GM23338 (cell line): ENCODE measurements around the gene MAN1A2. TPM values are rescaled to one million over a fixed set of nuclear protein-coding genes. Genes with fewer than 3 reads are reported as not detected.

Experiments used
- ATAC-seq: fragments of 200-7000 bp; cut with Tn5 transposase; 3 replicates; pipeline ENCODE4 v1.9.1; 2020
- DNase-seq: peaks from one replicate; pipeline ENCODE4 v3.0.0-alpha.2; 2015; ENCODE audit warnings: low spot score
- H2AFZ ChIP-seq: fragments of 200-600 bp; sonication (generic); 2 replicates; pipeline ENCODE4 v1.8.0; 2016; ENCODE audit warnings: antibody characterized with exemption, mild to moderate bottlenecking, moderate library complexity
- H3F3A ChIP-seq: fragments of 200-600 bp; sonication (generic); replicated peaks from 2 replicates; pipeline ENCODE4 v1.8.0; 2017; ENCODE audit warnings: antibody characterized with exemption, mixed run types, low read depth
- H3K27ac ChIP-seq: fragments of 200-600 bp; sonication (generic); 2 replicates; pipeline ENCODE4 v1.6.1; 2016; ENCODE audit warnings: low read depth
- H3K27me3 ChIP-seq: fragments of 200-600 bp; sonication (generic); 2 replicates; pipeline ENCODE4 v1.8.0; 2016; ENCODE audit warnings: mild to moderate bottlenecking, mixed run types, moderate library complexity; ENCODE audit not compliant: insufficient read depth
- H3K36me3 ChIP-seq: fragments of 200-600 bp; sonication (generic); 2 replicates; pipeline ENCODE4 v1.8.0; 2016; ENCODE audit warnings: mild to moderate bottlenecking; ENCODE audit not compliant: insufficient read depth
- H3K4me1 ChIP-seq: fragments of 200-600 bp; sonication (generic); 2 replicates; pipeline ENCODE4 v1.8.0; 2016; ENCODE audit warnings: mild to moderate bottlenecking, moderate library complexity; ENCODE audit not compliant: insufficient read depth
- H3K4me2 ChIP-seq: fragments of 200-600 bp; sonication (generic); 2 replicates; pipeline ENCODE4 v1.7.1; 2017; ENCODE audit warnings: mixed run types
- H3K4me3 ChIP-seq: fragments of 200-600 bp; sonication (generic); 2 replicates; pipeline ENCODE4 v1.6.1; 2016; ENCODE audit warnings: mixed run types
- H3K79me2 ChIP-seq: fragments of 200-600 bp; sonication (generic); replicated peaks from 2 replicates; pipeline ENCODE4 v1.8.0; 2017; ENCODE audit warnings: mild to moderate bottlenecking; ENCODE audit not compliant: insufficient read depth
- H3K9me2 ChIP-seq: fragments of 200-600 bp; sonication (generic); 2 replicates; pipeline ENCODE4 v1.8.0; 2017; ENCODE audit not compliant: insufficient read depth
- H4K20me1 ChIP-seq: fragments of 200-600 bp; sonication (generic); replicated peaks from 2 replicates; pipeline ENCODE4 v1.8.0; 2017; ENCODE audit warnings: mild to moderate bottlenecking; ENCODE audit not compliant: insufficient read depth
- H3K27ac Mint-ChIP-seq: 2 replicates; pipeline ENCODE4 v1.8.0; 2020; ENCODE audit warnings: inconsistent platforms, mild to moderate bottlenecking, moderate library complexity, mixed read lengths
- H3K27me3 Mint-ChIP-seq: 3 replicates; pipeline ENCODE4 v1.8.0; 2022; ENCODE audit warnings: low read depth, mild to moderate bottlenecking, moderate library complexity, mixed read lengths, inconsistent platforms; ENCODE audit not compliant: insufficient read depth, poor library complexity
- H3K36me3 Mint-ChIP-seq: 3 replicates; pipeline ENCODE4 v1.8.0; 2021; ENCODE audit warnings: low read depth, mild to moderate bottlenecking, inconsistent platforms, moderate library complexity, mixed read lengths
- H3K4me1 Mint-ChIP-seq: 3 replicates; pipeline ENCODE4 v1.8.0; 2020; ENCODE audit warnings: mild to moderate bottlenecking, inconsistent platforms, mixed read lengths
- H3K4me3 Mint-ChIP-seq: 3 replicates; pipeline ENCODE4 v1.8.0; 2021; ENCODE audit warnings: moderate library complexity, mild to moderate bottlenecking, inconsistent platforms, mixed read lengths
- H3K9me3 Mint-ChIP-seq: 3 replicates; pipeline ENCODE4 v1.8.0; 2020; ENCODE audit warnings: moderate library complexity, mild to moderate bottlenecking, inconsistent platforms, mixed read lengths
- CREB1 ChIP-seq: fragments of 250-450 bp; sonication (Bioruptor Pico); IDR thresholded peaks from 2 replicates; pipeline ENCODE4 v1.5.0; 2020; ENCODE audit warnings: low read depth, mild to moderate bottlenecking, moderate library complexity
- EZH2 ChIP-seq: fragments of 200-600 bp; sonication (generic); IDR thresholded peaks from one replicate; pipeline ENCODE4 v1.8.0; 2017; ENCODE audit warnings: antibody characterized with exemption, mild to moderate bottlenecking, low read depth; ENCODE audit not compliant: unreplicated experiment
- EZH2phosphoT487 ChIP-seq: fragments of 200-600 bp; sonication (generic); IDR thresholded peaks from one replicate; pipeline ENCODE4 v1.8.1; 2018; ENCODE audit warnings: antibody characterized with exemption; ENCODE audit not compliant: unreplicated experiment
- JUNB ChIP-seq: IDR thresholded peaks from one replicate; pipeline ENCODE4 v1.6.1; 2016; ENCODE audit warnings: antibody characterized with exemption; ENCODE audit not compliant: unreplicated experiment
- NANOG ChIP-seq: IDR thresholded peaks from 2 replicates; pipeline ENCODE4 v1.6.1; 2016; ENCODE audit warnings: antibody characterized with exemption, borderline replicate concordance
- POLR2AphosphoS5 ChIP-seq: IDR thresholded peaks from 2 replicates; pipeline ENCODE4 v1.6.1; 2016; ENCODE audit warnings: antibody characterized with exemption, low read depth
- STAT1 ChIP-seq: IDR thresholded peaks from one replicate; pipeline ENCODE4 v1.6.1; 2016; ENCODE audit warnings: antibody characterized with exemption; ENCODE audit not compliant: unreplicated experiment
- ZNF114 ChIP-seq: fragments of 250-450 bp; sonication (Bioruptor Pico); IDR thresholded peaks from 2 replicates; pipeline ENCODE4 v1.5.0; 2020; ENCODE audit warnings: mild to moderate bottlenecking, moderate library complexity
- ZNF331 ChIP-seq: fragments of 250-450 bp; sonication (Bioruptor Pico); IDR thresholded peaks from 2 replicates; pipeline ENCODE4 v1.5.0; 2020; ENCODE audit warnings: low read depth, mild to moderate bottlenecking, moderate library complexity
- ZNF462 ChIP-seq: fragments of 250-450 bp; sonication (Bioruptor Pico); IDR thresholded peaks from 2 replicates; pipeline ENCODE4 v1.5.0; 2020; ENCODE audit warnings: mild to moderate bottlenecking, moderate library complexity
- polyA plus RNA-seq: library from polyadenylated mRNA; unstranded; fragments of >200 nt; fragmentation: Nextera tagmentation; extraction: Ambion mirVana; gene quantifications from 2 replicates; pipeline ENCODE4 v1.2.1, GENCODE V29; 2016
- total RNA-seq: library from RNA; depleted of rRNA; stranded (reverse); fragments of >200 nt; shearing (Covaris generic); gene quantifications from 2 replicates; pipeline ENCODE4 v1.2.3, GENCODE V29; 2014
- TF ChIP-seq, protein P1 (sequence below): IDR thresholded peaks from one replicate; pipeline ENCODE4 v1.6.1; 2018; ENCODE audit warnings: antibody characterized with exemption; ENCODE audit not compliant: unreplicated experiment
- TF ChIP-seq, protein P2 (sequence below), 2 experiments: fragments of 200-600 bp in 1 of 2; sonication (generic) in 1 of 2; conservative IDR thresholded peaks; 2 replicates each; pipeline versions ENCODE4 v1.5.1 to v1.6.1; 2016 to 2017; ENCODE audit warnings: antibody characterized with exemption in 2 of 2, low read depth in 2 of 2, mild to moderate bottlenecking in 2 of 2, moderate library complexity in 1 of 2
- TF ChIP-seq, protein P3 (sequence below): IDR thresholded peaks from 2 replicates; pipeline ENCODE4 v1.6.1; 2016; ENCODE audit warnings: antibody characterized with exemption

MAN1A2 gene
- total and polyA plus RNA-seq, 2 experiments from 2014 or later, result 18.6 to 22.2 TPM

DNA sequence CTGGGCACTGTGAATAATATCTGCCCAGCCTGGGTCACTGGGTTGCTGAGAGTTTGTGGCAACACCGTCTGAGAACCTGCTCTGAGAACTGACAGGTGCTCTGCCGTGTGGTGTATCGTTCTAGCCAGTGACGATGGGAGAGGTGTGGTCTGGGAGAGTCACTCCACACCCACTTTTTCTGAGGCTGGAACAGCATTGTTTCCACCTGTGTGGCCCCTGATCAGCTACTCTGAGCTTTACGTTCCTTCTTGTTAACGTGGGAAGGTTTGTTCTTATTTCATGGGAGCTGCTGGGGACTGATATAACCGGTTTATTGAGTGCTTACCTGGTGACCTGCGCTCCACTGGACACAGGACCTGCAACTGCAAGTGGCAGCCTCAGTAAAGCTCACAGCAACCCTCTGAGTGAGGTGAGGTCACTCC lies 203.8 kb downstream of the MAN1A2 start:
- Histone ChIP-seq H4K20me1 (no peaks in the 10 kb centered on the region), H3K27me3 (no peaks in the 10 kb centered on the region), H3K27ac (no peak overlapping the region), H3K36me3 (no peaks in the 10 kb centered on the region), H3K4me1 (peaks cover 4% of the 10 kb centered on the region; the same call in 1 of the 2 replicates), H2AFZ (peak overlapping the region; percentile 76; the same call in 1 of the 2 replicates), H3K4me3 (no peak overlapping the region), H3K79me2 (no peaks in the 10 kb centered on the region), H3F3A (no peaks in the 10 kb centered on the region), H3K9me2 (no peaks in the 10 kb centered on the region), H3K4me2 (no peak overlapping the region)
- ATAC-seq, result peak; percentile 82
- Mint-ChIP-seq H3K4me1 (peaks cover 9% of the 10 kb centered on the region), H3K4me3 (no peak overlapping the region), H3K27ac (no peak overlapping the region), H3K36me3 (no peaks in the 10 kb centered on the region), H3K27me3 (peaks cover 1% of the 10 kb centered on the region), H3K9me3 (no peaks in the 10 kb centered on the region)
- DNase-seq, result peak; percentile 33
- no peak for TF ChIP-seq POLR2AphosphoS5
- no peak for TF ChIP-seq NANOG
- TF ChIP-seq CREB1, result no peak
- no peak for TF ChIP-seq STAT1
- TF ChIP-seq EZH2phosphoT487, result no peak
- TF ChIP-seq EZH2, result no peak
- no peak for TF ChIP-seq JUNB
- TF ChIP-seq ZNF462 (CRISPR knock-in tag), result no peak
- TF ChIP-seq ZNF331, result no peak
- TF ChIP-seq, protein P1, sequence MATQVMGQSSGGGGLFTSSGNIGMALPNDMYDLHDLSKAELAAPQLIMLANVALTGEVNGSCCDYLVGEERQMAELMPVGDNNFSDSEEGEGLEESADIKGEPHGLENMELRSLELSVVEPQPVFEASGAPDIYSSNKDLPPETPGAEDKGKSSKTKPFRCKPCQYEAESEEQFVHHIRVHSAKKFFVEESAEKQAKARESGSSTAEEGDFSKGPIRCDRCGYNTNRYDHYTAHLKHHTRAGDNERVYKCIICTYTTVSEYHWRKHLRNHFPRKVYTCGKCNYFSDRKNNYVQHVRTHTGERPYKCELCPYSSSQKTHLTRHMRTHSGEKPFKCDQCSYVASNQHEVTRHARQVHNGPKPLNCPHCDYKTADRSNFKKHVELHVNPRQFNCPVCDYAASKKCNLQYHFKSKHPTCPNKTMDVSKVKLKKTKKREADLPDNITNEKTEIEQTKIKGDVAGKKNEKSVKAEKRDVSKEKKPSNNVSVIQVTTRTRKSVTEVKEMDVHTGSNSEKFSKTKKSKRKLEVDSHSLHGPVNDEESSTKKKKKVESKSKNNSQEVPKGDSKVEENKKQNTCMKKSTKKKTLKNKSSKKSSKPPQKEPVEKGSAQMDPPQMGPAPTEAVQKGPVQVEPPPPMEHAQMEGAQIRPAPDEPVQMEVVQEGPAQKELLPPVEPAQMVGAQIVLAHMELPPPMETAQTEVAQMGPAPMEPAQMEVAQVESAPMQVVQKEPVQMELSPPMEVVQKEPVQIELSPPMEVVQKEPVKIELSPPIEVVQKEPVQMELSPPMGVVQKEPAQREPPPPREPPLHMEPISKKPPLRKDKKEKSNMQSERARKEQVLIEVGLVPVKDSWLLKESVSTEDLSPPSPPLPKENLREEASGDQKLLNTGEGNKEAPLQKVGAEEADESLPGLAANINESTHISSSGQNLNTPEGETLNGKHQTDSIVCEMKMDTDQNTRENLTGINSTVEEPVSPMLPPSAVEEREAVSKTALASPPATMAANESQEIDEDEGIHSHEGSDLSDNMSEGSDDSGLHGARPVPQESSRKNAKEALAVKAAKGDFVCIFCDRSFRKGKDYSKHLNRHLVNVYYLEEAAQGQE, result no peak
- no peak for TF ChIP-seq ZNF114
- TF ChIP-seq, protein P2, sequence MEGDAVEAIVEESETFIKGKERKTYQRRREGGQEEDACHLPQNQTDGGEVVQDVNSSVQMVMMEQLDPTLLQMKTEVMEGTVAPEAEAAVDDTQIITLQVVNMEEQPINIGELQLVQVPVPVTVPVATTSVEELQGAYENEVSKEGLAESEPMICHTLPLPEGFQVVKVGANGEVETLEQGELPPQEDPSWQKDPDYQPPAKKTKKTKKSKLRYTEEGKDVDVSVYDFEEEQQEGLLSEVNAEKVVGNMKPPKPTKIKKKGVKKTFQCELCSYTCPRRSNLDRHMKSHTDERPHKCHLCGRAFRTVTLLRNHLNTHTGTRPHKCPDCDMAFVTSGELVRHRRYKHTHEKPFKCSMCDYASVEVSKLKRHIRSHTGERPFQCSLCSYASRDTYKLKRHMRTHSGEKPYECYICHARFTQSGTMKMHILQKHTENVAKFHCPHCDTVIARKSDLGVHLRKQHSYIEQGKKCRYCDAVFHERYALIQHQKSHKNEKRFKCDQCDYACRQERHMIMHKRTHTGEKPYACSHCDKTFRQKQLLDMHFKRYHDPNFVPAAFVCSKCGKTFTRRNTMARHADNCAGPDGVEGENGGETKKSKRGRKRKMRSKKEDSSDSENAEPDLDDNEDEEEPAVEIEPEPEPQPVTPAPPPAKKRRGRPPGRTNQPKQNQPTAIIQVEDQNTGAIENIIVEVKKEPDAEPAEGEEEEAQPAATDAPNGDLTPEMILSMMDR (conservative IDR thresholded peaks at IDR 0.05; ENCODE audit: low read depth in 2 of 2), result no peak
- TF ChIP-seq, protein P3, sequence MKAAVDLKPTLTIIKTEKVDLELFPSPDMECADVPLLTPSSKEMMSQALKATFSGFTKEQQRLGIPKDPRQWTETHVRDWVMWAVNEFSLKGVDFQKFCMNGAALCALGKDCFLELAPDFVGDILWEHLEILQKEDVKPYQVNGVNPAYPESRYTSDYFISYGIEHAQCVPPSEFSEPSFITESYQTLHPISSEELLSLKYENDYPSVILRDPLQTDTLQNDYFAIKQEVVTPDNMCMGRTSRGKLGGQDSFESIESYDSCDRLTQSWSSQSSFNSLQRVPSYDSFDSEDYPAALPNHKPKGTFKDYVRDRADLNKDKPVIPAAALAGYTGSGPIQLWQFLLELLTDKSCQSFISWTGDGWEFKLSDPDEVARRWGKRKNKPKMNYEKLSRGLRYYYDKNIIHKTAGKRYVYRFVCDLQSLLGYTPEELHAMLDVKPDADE, result no peak
